Vagina (tissue), 2 donors: ENCODE results near the gene VGF. TPM values are rescaled to one million over a fixed set of nuclear protein-coding genes. Genes with fewer than 3 reads are reported as not detected.
"Not testable (repeated sequence)": the region's sequence is repeated elsewhere in the genome, so short reads cannot be mapped to it uniquely, and the experiment has no call there.

Experiments
- DNase-seq, 2 donors: peaks; one replicate each; pipeline ENCODE4 v3.0.0-alpha.2; 2017; ENCODE audit errors: extremely low spot score in 2 of 2
- H3K27ac ChIP-seq: fragments of 200-600 bp; sonication (generic); one replicate; pipeline ENCODE4 v1.5.1; 2019
- H3K27me3 ChIP-seq: fragments of 200-600 bp; sonication (generic); one replicate; pipeline ENCODE4 v1.5.1; 2019
- H3K36me3 ChIP-seq, 2 donors: fragments of 200-600 bp; sonication (generic); one replicate each; pipeline ENCODE4 v1.5.1; 2017 to 2019
- H3K4me1 ChIP-seq: fragments of 200-600 bp; sonication (generic); one replicate; pipeline ENCODE4 v1.5.1; 2019
- H3K4me3 ChIP-seq, 2 donors: fragments of 200-600 bp; sonication (generic); 1 replicate in 1 of 2; 2 replicates in 1 of 2; pipeline ENCODE4 v1.5.1; 2016 to 2019
- H3K9me3 ChIP-seq: fragments of 200-600 bp; sonication (generic); one replicate; pipeline ENCODE4 v1.5.1; 2019
- CTCF ChIP-seq, 3 experiments: fragments of 450-650 bp in 2 of 3; fragments of 200-600 bp in 1 of 3; sonication (generic) in 1 of 3; IDR thresholded peaks; one replicate each; pipeline ENCODE4 v1.5.1; 2017 to 2019; ENCODE audit warnings: antibody characterized with exemption in 3 of 3, mild to moderate bottlenecking in 2 of 3, moderate library complexity in 2 of 3
- POLR2A ChIP-seq, 2 donors: fragments of 450-650 bp; IDR thresholded peaks; one replicate each; pipeline ENCODE4 v1.6.1; 2017; ENCODE audit warnings: antibody characterized with exemption in 2 of 2, mild to moderate bottlenecking in 2 of 2, moderate library complexity in 2 of 2
- POLR2AphosphoS5 ChIP-seq, 2 donors: sonication (generic); formaldehyde crosslinking; IDR thresholded peaks; one replicate each; pipeline ENCODE4 v1.9.0; 2017; ENCODE audit warnings: antibody characterized with exemption in 2 of 2, mild to moderate bottlenecking in 2 of 2, low read depth in 1 of 2; ENCODE audit not compliant: insufficient read depth in 1 of 2
- intact Hi-C: fragments of 100-400 bp; cut with DNase I; formaldehyde crosslinking; loops from one replicate; pipeline ENCODE4 v1.15.1; 2023
- total RNA-seq: library from RNA; depleted of rRNA; stranded (reverse); fragments of >200 nt; gene quantifications from one replicate; pipeline ENCODE4 v1.2.3, GENCODE V29; 2016

The VGF gene
- total RNA-seq, 1 donor from 2014 or later = 1.2 TPM

- Histone ChIP-seq H3K36me3 (no peaks in the 10 kb centered on the region), H3K27ac (no peak overlapping the region), H3K9me3 (no peaks in the 10 kb centered on the region), H3K27me3 (no peaks in the 10 kb centered on the region), H3K4me1 (peaks cover 8% of the 10 kb centered on the region), H3K4me3 (peak overlapping the region; percentile 9 to 19)
- TF ChIP-seq CTCF (IDR thresholded peaks at IDR 0.05) (no peak), POLR2A (IDR thresholded peaks at IDR 0.05) (no peak), POLR2AphosphoS5 (IDR thresholded peaks at IDR 0.05; ENCODE audit: insufficient read depth in 1 of 2, low read depth in 1 of 2) (no peak)
- intact Hi-C loops = no loop called here
- no peak for DNase-seq
These were observed 36.6 kb upstream of the VGF start for GRCh38 chr7:101201695-101202602.

GRCh38 chr7:101200862-101201599 is 35.7 kb upstream of the VGF start, which contains the start of gene MOGAT3:
Gene MOGAT3, minus strand, starts transcription at chr7:101201036. Its CDS starts 182 bp downstream, at chr7:101200854.
- Histone ChIP-seq H3K27me3 (no peaks in the 10 kb centered on the region), H3K4me3 (peak within 1 kb of the TSS; percentile 9 to 19)
- intact Hi-C loops = no loop called here

GRCh38 chr7:101200504-101200861 is 35.1 kb upstream of the VGF start:
- no peak for DNase-seq
- intact Hi-C loops = no loop called here
- Histone ChIP-seq H3K9me3 (no peaks in the 10 kb centered on the region), H3K27me3 (no peaks in the 10 kb centered on the region), H3K36me3 (no peaks in the 10 kb centered on the region), H3K4me3 (no peak overlapping the region), H3K4me1 (peaks cover 8% of the 10 kb centered on the region), H3K27ac (no peak overlapping the region)
- TF ChIP-seq CTCF (IDR thresholded peaks at IDR 0.05) (no peak), POLR2AphosphoS5 (IDR thresholded peaks at IDR 0.05; ENCODE audit: insufficient read depth in 1 of 2, low read depth in 1 of 2) (no peak), POLR2A (IDR thresholded peaks at IDR 0.05) (no peak)

More at GRCh38 chr7:101200862-101201599, 35.7 kb upstream of the VGF start, which contains the start of gene MOGAT3:
- H3K27ac ChIP-seq = no peak within 1 kb of the TSS
- DNase-seq = no peak
- H3K4me1 ChIP-seq = peaks cover 8% of the 10 kb centered on the region
- TF ChIP-seq POLR2AphosphoS5 (IDR thresholded peaks at IDR 0.05; ENCODE audit: insufficient read depth in 1 of 2, low read depth in 1 of 2) (no peak), CTCF (IDR thresholded peaks at IDR 0.05) (no peak), POLR2A (IDR thresholded peaks at IDR 0.05) (no peak)
- H3K9me3 ChIP-seq = no peaks in the 10 kb centered on the region
- H3K36me3 ChIP-seq = no peaks in the 10 kb centered on the region

GRCh38 chr7:101199522-101199921 is 34.2 kb upstream of the VGF start:
- H3K4me1 ChIP-seq, H3K36me3 ChIP-seq, H3K4me3 ChIP-seq, H3K9me3 ChIP-seq, H3K27me3 ChIP-seq, H3K27ac ChIP-seq, DNase-seq: not testable (repeated sequence)
- intact Hi-C loops = loop anchor here (10.0 kb wide), 1 partner anchor 85 kb away; no protein-coding TSS in a partner anchor

GRCh38 chr7:101198476-101198875 is 33.1 kb upstream of the VGF start:
- no peak overlapping the region for H3K4me3 ChIP-seq
- no peak for DNase-seq
- H3K36me3 ChIP-seq = no peaks in the 10 kb centered on the region
- H3K27me3 ChIP-seq = no peaks in the 10 kb centered on the region
- no peak overlapping the region for H3K27ac ChIP-seq
- H3K4me1 ChIP-seq = peaks cover 8% of the 10 kb centered on the region
- H3K9me3 ChIP-seq = no peaks in the 10 kb centered on the region
- TF ChIP-seq CTCF (IDR thresholded peaks at IDR 0.05) (no peak), POLR2A (IDR thresholded peaks at IDR 0.05) (no peak), POLR2AphosphoS5 (IDR thresholded peaks at IDR 0.05; ENCODE audit: insufficient read depth in 1 of 2, low read depth in 1 of 2) (no peak)
- intact Hi-C loops = loop anchor here (10.0 kb wide), 1 partner anchor 86 kb away; no protein-coding TSS in a partner anchor
